Lung (tissue), 12 donors: ENCODE data around the gene ITPKA. TPM values are rescaled to one million over a fixed set of nuclear protein-coding genes. Genes with fewer than 3 reads are reported as not detected.

Source experiments
- ATAC-seq: fragments of 200-7000 bp; cut with Tn5 transposase; one replicate; pipeline ENCODE4 v1.9.1; 2020; ENCODE audit warnings: moderate number of reproducible peaks; ENCODE audit not compliant: insufficient read depth, low FRiP score
- DNase-seq, 3 donors: peaks; one replicate each; pipeline ENCODE4 v3.0.0-alpha.2; 2013 to 2017
- H3K27ac ChIP-seq, 2 donors: one replicate each; pipeline ENCODE4 v1.5.1; 2013; ENCODE audit warnings: mild to moderate bottlenecking in 2 of 2, moderate library complexity in 2 of 2, control low read depth in 1 of 2, inconsistent platforms in 1 of 2, low read depth in 1 of 2, low read length in 1 of 2
- H3K27me3 ChIP-seq, 3 donors: one replicate each; pipeline ENCODE4 v1.5.1; 2013; ENCODE audit warnings: low read length in 2 of 3; ENCODE audit not compliant: control insufficient read depth in 3 of 3, insufficient read depth in 3 of 3
- H3K36me3 ChIP-seq, 4 donors: one replicate each; pipeline ENCODE4 v1.5.1; 2013; ENCODE audit warnings: low read length in 4 of 4, mild to moderate bottlenecking in 1 of 4, moderate library complexity in 1 of 4; ENCODE audit not compliant: control insufficient read depth in 4 of 4, insufficient read depth in 4 of 4
- H3K4me1 ChIP-seq, 5 donors: one replicate each; pipeline ENCODE4 v1.5.1; 2013; ENCODE audit warnings: low read length in 5 of 5, mild to moderate bottlenecking in 2 of 5, moderate library complexity in 1 of 5; ENCODE audit not compliant: control insufficient read depth in 5 of 5, insufficient read depth in 5 of 5
- H3K4me3 ChIP-seq: one replicate; pipeline ENCODE4 v1.5.1; 2013; ENCODE audit warnings: mild to moderate bottlenecking, control low read depth, moderate library complexity
- H3K9ac ChIP-seq, 2 donors: one replicate each; pipeline ENCODE4 v1.5.1; 2013; ENCODE audit warnings: low read length in 2 of 2, control low read depth in 1 of 2; ENCODE audit not compliant: insufficient read depth in 1 of 2
- H3K9me3 ChIP-seq, 4 donors: one replicate each; pipeline ENCODE4 v1.5.1; 2013; ENCODE audit warnings: low read length in 3 of 4, mild to moderate bottlenecking in 1 of 4, moderate library complexity in 1 of 4; ENCODE audit not compliant: control insufficient read depth in 4 of 4, insufficient read depth in 3 of 4
- CTCF ChIP-seq: IDR thresholded peaks from 2 replicates; pipeline ENCODE4 v1.5.1; 2012; ENCODE audit warnings: mild to moderate bottlenecking; ENCODE audit errors: control extremely low read depth, extremely low read depth
- WGBS, 2 donors: extraction: QIAGEN DNeasy Blood & Tissue Kit; methylation state at CpG; one replicate each; pipeline ENCODE4 v1.1.7; 2013; 5-methylcytosine and 5-hydroxymethylcytosine counted together
- polyA plus RNA-seq, 2 donors: library from polyadenylated mRNA; stranded (reverse); fragments of 200-250 nt; gene quantifications; one replicate each; pipeline ENCODE4 v1.2.1, GENCODE V29; 2013
- total RNA-seq, 2 donors: library from RNA; depleted of rRNA in 1 of 2; stranded (reverse); fragments of >200 nt in 1 of 2; gene quantifications; one replicate each; pipeline ENCODE4 v1.2.1, GENCODE V29; 2014 to 2021
- donor health status: control.
- donor health status: control.
- donor health status: Bipolar disorder and iron deficiency.
- donor health status: healthy.
- donor health status: DM: yes; HTN: yes; CAD: no.

The ITPKA gene
- total and polyA plus RNA-seq, 4 donors, result 0.35 to 1.9 (median 1.2) TPM

- Histone ChIP-seq H3K27ac (no peak overlapping the region), H3K9ac (no peak overlapping the region), H3K36me3 (no peaks in the 10 kb centered on the region), H3K9me3 (no peaks in the 10 kb centered on the region), H3K4me1 (peaks cover 0 to 10% (median 8%) of the 10 kb centered on the region in 5 donors), H3K4me3 (no peak overlapping the region), H3K27me3 (peaks cover 0 to 52% (median 32%) of the 10 kb centered on the region in 3 donors)
- TF ChIP-seq CTCF, result no peak
- WGBS, 2 donors, result 73 to 84% methylated on average over 7 of the region's 7 CpGs
- DNase-seq (no peak), ATAC-seq (no peak)
Measured at GRCh38 chr15:41507820-41508290, 14.2 kb downstream of the ITPKA start.

GRCh38 chr15:41510728-41511127 is 17.1 kb downstream of the ITPKA start:
- Histone ChIP-seq H3K4me3 (no peak overlapping the region), H3K4me1 (peaks cover 0 to 20% (median 9%) of the 10 kb centered on the region in 5 donors), H3K9me3 (no peaks in the 10 kb centered on the region), H3K36me3 (no peaks in the 10 kb centered on the region), H3K27me3 (peaks cover 0 to 44% (median 27%) of the 10 kb centered on the region in 3 donors), H3K9ac (no peak overlapping the region), H3K27ac (no peak overlapping the region)
- WGBS, 2 donors, result 83 to 93% methylated on average over 7 of the region's 7 CpGs
- no peak for TF ChIP-seq CTCF
- no peak for DNase-seq
- ATAC-seq, result no peak

DNA sequence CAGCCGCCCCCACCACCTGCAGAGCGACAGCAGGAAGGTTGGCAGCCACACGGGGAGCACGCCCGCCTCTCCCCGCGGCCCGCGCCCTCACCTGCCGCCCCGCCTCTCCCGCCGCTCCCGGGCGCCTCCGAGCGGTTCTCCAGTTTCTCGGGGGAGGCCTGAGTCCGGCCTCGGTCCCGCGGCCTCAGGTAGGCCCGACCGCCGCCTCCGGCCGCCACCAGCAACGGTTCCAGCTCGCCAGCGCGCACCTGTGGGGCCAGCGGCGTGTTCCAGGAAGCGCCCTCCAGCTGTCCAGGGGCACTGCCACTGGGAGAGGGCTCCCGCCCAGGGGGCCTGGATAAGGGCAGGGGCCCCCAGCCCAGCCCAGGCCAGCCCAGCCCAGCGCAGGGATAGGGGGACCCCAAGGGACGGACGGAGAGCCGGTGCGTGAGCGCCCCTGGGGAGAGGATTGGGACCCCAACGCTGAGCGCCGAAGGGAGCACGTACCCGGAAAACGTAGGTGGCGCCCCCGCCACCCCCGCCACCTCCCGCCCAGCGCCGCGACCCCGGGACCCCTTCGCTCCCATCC is 17.7 kb downstream of the ITPKA start:
- H3K27me3 ChIP-seq, result peaks cover 0 to 44% (median 27%) of the 10 kb centered on the region in 3 donors
- DNase-seq (no peak), ATAC-seq (no peak)
- H3K9me3 ChIP-seq, result no peaks in the 10 kb centered on the region
- H3K4me3 ChIP-seq, result no peak overlapping the region
- TF ChIP-seq CTCF, result no peak
- H3K4me1 ChIP-seq, result peaks cover 0 to 20% (median 9%) of the 10 kb centered on the region in 5 donors
- H3K36me3 ChIP-seq, result no peaks in the 10 kb centered on the region
- no peak overlapping the region for H3K9ac ChIP-seq
- 17 to 25% methylated on average over 24 to 56 of the region's 56 CpGs for WGBS, 2 donors
- H3K27ac ChIP-seq, result no peak overlapping the region
